ENCODE data around the gene P4HA3.
"Not testable (repeated sequence)": the region's sequence is repeated elsewhere in the genome, so short reads cannot be mapped to it uniquely, and the experiment has no call there.

P4HA3 gene

GRCh38 chr11:74311352-74311926 lies at the start of gene P4HA3:
Gene P4HA3 (minus strand): TSS chr11:74311640. CDS start chr11:74311611, 29 bp downstream.
- no peak for DNase-seq (ENCODE audit: low spot score)

- DNase-seq (ENCODE audit: low spot score), result no peak
These were observed 46.0 kb upstream of the P4HA3 start for GRCh38 chr11:74357449-74357848.

GRCh38 chr11:74355626-74356025 lies 44.2 kb upstream of the P4HA3 start:
- no peak for DNase-seq (ENCODE audit: low spot score)

- DNase-seq (ENCODE audit: low spot score), result no peak
These were observed 42.6 kb upstream of the P4HA3 start for GRCh38 chr11:74354036-74354435.

- DNase-seq (ENCODE audit: low spot score), result no peak
These were observed 35.9 kb upstream of the P4HA3 start for GRCh38 chr11:74347381-74347780.

- no peak for DNase-seq (ENCODE audit: low spot score)
These were observed 34.0 kb upstream of the P4HA3 start for GRCh38 chr11:74345420-74345819.

- no peak for DNase-seq (ENCODE audit: low spot score)
These were observed 30.5 kb upstream of the P4HA3 start for GRCh38 chr11:74341921-74342320.

GRCh38 chr11:74339619-74340018 lies 28.2 kb upstream of the P4HA3 start:
- DNase-seq (ENCODE audit: low spot score), result no peak

- DNase-seq (ENCODE audit: low spot score), result no peak
These were observed 27.5 kb upstream of the P4HA3 start for GRCh38 chr11:74338963-74339362.

- no peak for DNase-seq (ENCODE audit: low spot score)
These were observed 21.8 kb upstream of the P4HA3 start for GRCh38 chr11:74333193-74333592.

- DNase-seq (ENCODE audit: low spot score), result no peak
These were observed 20.9 kb upstream of the P4HA3 start for GRCh38 chr11:74332291-74332690.

GRCh38 chr11:74331000-74331399 lies 19.6 kb upstream of the P4HA3 start:
- DNase-seq (ENCODE audit: low spot score), result not testable (repeated sequence)

- peak; percentile 13 for DNase-seq (ENCODE audit: low spot score)
These were observed 18.8 kb upstream of the P4HA3 start for GRCh38 chr11:74330075-74330858.

- DNase-seq (ENCODE audit: low spot score), result no peak
These were observed 15.6 kb upstream of the P4HA3 start for GRCh38 chr11:74327076-74327475.

- no peak for DNase-seq (ENCODE audit: low spot score)
These were observed 15.2 kb upstream of the P4HA3 start for GRCh38 chr11:74326665-74327064.

GRCh38 chr11:74325649-74326645 lies 14.5 kb upstream of the P4HA3 start:
- DNase-seq (ENCODE audit: low spot score), result no peak

- DNase-seq (ENCODE audit: low spot score), result no peak
These were observed 11.2 kb upstream of the P4HA3 start for GRCh38 chr11:74322667-74323066.

GRCh38 chr11:74321487-74322188 lies 10.2 kb upstream of the P4HA3 start:
- DNase-seq (ENCODE audit: low spot score), result no peak

GRCh38 chr11:74320538-74320937 lies 9.1 kb upstream of the P4HA3 start:
- no peak for DNase-seq (ENCODE audit: low spot score)

- DNase-seq (ENCODE audit: low spot score), result peak; percentile 65
These were observed 7.8 kb upstream of the P4HA3 start for GRCh38 chr11:74319139-74319816.

- DNase-seq (ENCODE audit: low spot score), result no peak
These were observed 6.9 kb upstream of the P4HA3 start for GRCh38 chr11:74318241-74318932.
